Measurements from ENCODE around the gene DEFB128.
"Not testable (repeated sequence)": the region's sequence is repeated elsewhere in the genome, so short reads cannot be mapped to it uniquely, and the experiment has no call there.

DEFB128 gene

DNA sequence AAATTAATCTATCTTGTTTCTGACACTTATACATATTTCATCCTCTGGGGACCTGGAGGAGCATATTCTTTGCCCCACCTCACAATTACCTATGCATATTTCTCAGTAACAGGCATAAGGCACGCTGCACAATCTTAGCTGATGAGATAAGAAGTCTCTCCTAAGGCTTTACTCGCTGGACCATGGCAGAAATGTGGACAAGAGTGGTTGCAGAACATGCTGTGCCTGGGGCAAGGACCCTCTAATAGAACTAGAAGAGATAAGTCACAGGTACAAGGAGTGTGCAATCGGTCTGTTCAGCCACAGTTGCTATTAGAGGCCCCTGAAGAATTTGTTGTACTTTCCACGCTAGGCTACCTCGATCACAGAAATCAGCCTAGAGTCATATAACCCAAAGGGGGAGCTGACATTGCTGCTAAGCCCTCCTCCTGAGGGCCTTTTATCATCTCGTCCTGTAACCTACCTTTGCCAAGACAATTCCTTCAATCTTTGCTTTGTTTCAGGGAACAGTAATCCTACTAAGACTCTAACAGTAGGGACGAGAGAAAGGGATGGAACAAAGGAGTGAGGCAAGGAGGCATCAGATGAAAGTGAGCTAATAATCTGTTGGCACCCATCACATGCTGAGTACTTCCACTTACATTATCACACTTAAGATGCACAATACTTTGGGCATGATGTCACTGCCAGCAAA is 21.4 kb upstream of the DEFB128 start:
- Histone ChIP-seq H2AFZ (ENCODE audit: low read length) (no peak overlapping the region), H3K9me3 (replicated peaks in 1 of 2; ENCODE audit: control insufficient read depth in 2 of 2, insufficient read depth in 1 of 2, low read depth in 1 of 2, low read length in 2 of 2) (no peaks in the 10 kb centered on the region), H3K36me3 (replicated peaks in 1 of 2; ENCODE audit: control insufficient read depth in 2 of 2, insufficient read depth in 2 of 2, low read length in 2 of 2) (no peaks in the 10 kb centered on the region), H3K4me1 (ENCODE audit: control insufficient read depth in 2 of 2, insufficient read depth in 1 of 2, low read depth in 1 of 2, low read length in 2 of 2) (no peaks in the 10 kb centered on the region), H3K4me3 (ENCODE audit: low read length in 2 of 2) (no peak overlapping the region), H2BK5ac (ENCODE audit: low read length) (no peak overlapping the region), H2BK12ac (ENCODE audit: low read length) (no peak overlapping the region), H3K79me1 (ENCODE audit: low read depth, low read length) (no peaks in the 10 kb centered on the region), H3K23ac (ENCODE audit: low read depth, low read length, poor library complexity) (no peak overlapping the region), H2BK120ac (ENCODE audit: low read depth, low read length) (no peak overlapping the region), H3K4ac (ENCODE audit: low read length) (no peak overlapping the region), H4K8ac (ENCODE audit: low read depth, low read length) (no peak overlapping the region), H3K14ac (ENCODE audit: low read length) (no peak overlapping the region), H2BK15ac (ENCODE audit: low read length) (no peak overlapping the region), H2AK5ac (ENCODE audit: low read depth, low read length) (no peak overlapping the region), H3K4me2 (ENCODE audit: insufficient read depth, low read length, poor library complexity, severe bottlenecking) (no peak overlapping the region), H3K18ac (ENCODE audit: low read length) (no peak overlapping the region), H3K27ac (replicated peaks; ENCODE audit: low read length) (no peak overlapping the region), H4K91ac (ENCODE audit: low read depth, low read length, poor library complexity) (no peak overlapping the region), H3K9ac (ENCODE audit: low read depth, low read length, poor library complexity) (no peak overlapping the region), H3K27me3 (ENCODE audit: control insufficient read depth in 3 of 3, insufficient read depth in 3 of 3, low read depth in 1 of 3, low read length in 3 of 3) (peaks cover 0 to 32% (median 0%) of the 10 kb centered on the region in 3 experiments)
- WGBS, 2 donors (ENCODE audit: extremely low coverage in 2 of 2, insufficient read length in 2 of 2, insufficient replicate concordance in 1 of 2) = no CpG with 5 or more reads among the region's 7 CpGs
- DNase-seq (ENCODE audit: low spot score) = no peak

DNA sequence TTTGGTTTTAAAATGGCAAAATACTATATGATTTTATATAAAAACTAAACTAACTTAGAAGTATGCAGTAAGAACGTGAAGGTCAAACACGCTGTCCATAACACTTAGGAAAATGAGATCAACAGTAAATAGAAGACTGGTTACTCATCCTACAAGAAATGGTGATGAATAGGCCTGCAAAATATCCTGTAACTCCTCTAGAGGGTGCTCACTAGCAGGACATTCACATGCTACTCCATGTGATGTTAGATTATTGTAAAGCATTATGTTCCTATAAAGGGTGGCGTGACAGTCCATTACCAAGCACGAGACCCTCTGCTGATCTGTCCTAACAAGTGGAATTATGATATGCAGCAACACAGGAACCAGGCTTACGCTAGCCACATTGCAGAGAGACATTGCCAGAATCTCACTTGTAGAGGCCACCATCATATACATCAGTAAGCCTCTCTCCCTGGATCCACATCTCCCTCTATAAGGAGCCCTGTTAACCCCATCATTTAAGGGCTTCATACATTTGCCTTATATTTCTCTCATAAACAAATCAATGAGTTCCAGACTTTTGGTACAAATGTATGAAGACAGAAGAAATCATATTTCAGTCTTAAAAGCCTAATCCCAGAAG is 19.5 kb upstream of the DEFB128 start:
- Histone ChIP-seq H3K4ac (ENCODE audit: low read length) (no peak overlapping the region), H3K27ac (replicated peaks; ENCODE audit: low read length) (no peak overlapping the region), H3K18ac (ENCODE audit: low read length) (no peak overlapping the region), H4K8ac (ENCODE audit: low read depth, low read length) (no peak overlapping the region), H3K27me3 (ENCODE audit: control insufficient read depth in 3 of 3, insufficient read depth in 3 of 3, low read depth in 1 of 3, low read length in 3 of 3) (peaks cover 0 to 38% (median 0%) of the 10 kb centered on the region in 3 experiments), H3K23ac (ENCODE audit: low read depth, low read length, poor library complexity) (no peak overlapping the region), H3K9me3 (replicated peaks in 1 of 2; ENCODE audit: control insufficient read depth in 2 of 2, insufficient read depth in 1 of 2, low read depth in 1 of 2, low read length in 2 of 2) (no peaks in the 10 kb centered on the region), H2AK5ac (ENCODE audit: low read depth, low read length) (no peak overlapping the region), H3K4me1 (ENCODE audit: control insufficient read depth in 2 of 2, insufficient read depth in 1 of 2, low read depth in 1 of 2, low read length in 2 of 2) (no peaks in the 10 kb centered on the region), H2BK15ac (ENCODE audit: low read length) (no peak overlapping the region), H3K36me3 (replicated peaks in 1 of 2; ENCODE audit: control insufficient read depth in 2 of 2, insufficient read depth in 2 of 2, low read length in 2 of 2) (no peaks in the 10 kb centered on the region), H2BK120ac (ENCODE audit: low read depth, low read length) (no peak overlapping the region), H3K4me2 (ENCODE audit: insufficient read depth, low read length, poor library complexity, severe bottlenecking) (no peak overlapping the region), H3K79me1 (ENCODE audit: low read depth, low read length) (no peaks in the 10 kb centered on the region), H3K4me3 (ENCODE audit: low read length in 2 of 2) (no peak overlapping the region), H2BK12ac (ENCODE audit: low read length) (no peak overlapping the region), H2AFZ (ENCODE audit: low read length) (no peak overlapping the region), H3K14ac (ENCODE audit: low read length) (no peak overlapping the region), H3K9ac (ENCODE audit: low read depth, low read length, poor library complexity) (no peak overlapping the region), H2BK5ac (ENCODE audit: low read length) (no peak overlapping the region), H4K91ac (ENCODE audit: low read depth, low read length, poor library complexity) (no peak overlapping the region)
- no CpG with 5 or more reads among the region's 5 CpGs for WGBS, 2 donors (ENCODE audit: extremely low coverage in 2 of 2, insufficient read length in 2 of 2, insufficient replicate concordance in 1 of 2)
- no peak for DNase-seq (ENCODE audit: low spot score)

- DNase-seq (ENCODE audit: low spot score); H2AK5ac ChIP-seq (ENCODE audit: low read depth, low read length); H3K14ac ChIP-seq (ENCODE audit: low read length); H3K23ac ChIP-seq (ENCODE audit: low read depth, low read length, poor library complexity); H2BK15ac ChIP-seq (ENCODE audit: low read length); H3K4me2 ChIP-seq (ENCODE audit: insufficient read depth, low read length, poor library complexity, severe bottlenecking); H4K91ac ChIP-seq (ENCODE audit: low read depth, low read length, poor library complexity); H3K4me1 ChIP-seq (ENCODE audit: control insufficient read depth in 2 of 2, insufficient read depth in 1 of 2, low read depth in 1 of 2, low read length in 2 of 2); H3K79me1 ChIP-seq (ENCODE audit: low read depth, low read length); H2BK12ac ChIP-seq (ENCODE audit: low read length); H3K27ac ChIP-seq (replicated peaks; ENCODE audit: low read length); H3K18ac ChIP-seq (ENCODE audit: low read length); H2BK120ac ChIP-seq (ENCODE audit: low read depth, low read length); H3K36me3 ChIP-seq (replicated peaks in 1 of 2; ENCODE audit: control insufficient read depth in 2 of 2, insufficient read depth in 2 of 2, low read length in 2 of 2); H3K4me3 ChIP-seq (ENCODE audit: low read length in 2 of 2); H2BK5ac ChIP-seq (ENCODE audit: low read length); H3K9me3 ChIP-seq (replicated peaks in 1 of 2; ENCODE audit: control insufficient read depth in 2 of 2, insufficient read depth in 1 of 2, low read depth in 1 of 2, low read length in 2 of 2); H2AFZ ChIP-seq (ENCODE audit: low read length); H3K4ac ChIP-seq (ENCODE audit: low read length); H3K9ac ChIP-seq (ENCODE audit: low read depth, low read length, poor library complexity); H4K8ac ChIP-seq (ENCODE audit: low read depth, low read length): not testable (repeated sequence)
- H3K27me3 ChIP-seq (ENCODE audit: control insufficient read depth in 3 of 3, insufficient read depth in 3 of 3, low read depth in 1 of 3, low read length in 3 of 3) = peaks cover 0 to 21% (median 0%) of the 10 kb centered on the region in 3 experiments
- no CpG with 5 or more reads among the region's 4 CpGs for WGBS, 2 donors (ENCODE audit: extremely low coverage in 2 of 2, insufficient read length in 2 of 2, insufficient replicate concordance in 1 of 2)
Observed at GRCh38 chr20:203630-204029, 14.1 kb upstream of the DEFB128 start.

DNA sequence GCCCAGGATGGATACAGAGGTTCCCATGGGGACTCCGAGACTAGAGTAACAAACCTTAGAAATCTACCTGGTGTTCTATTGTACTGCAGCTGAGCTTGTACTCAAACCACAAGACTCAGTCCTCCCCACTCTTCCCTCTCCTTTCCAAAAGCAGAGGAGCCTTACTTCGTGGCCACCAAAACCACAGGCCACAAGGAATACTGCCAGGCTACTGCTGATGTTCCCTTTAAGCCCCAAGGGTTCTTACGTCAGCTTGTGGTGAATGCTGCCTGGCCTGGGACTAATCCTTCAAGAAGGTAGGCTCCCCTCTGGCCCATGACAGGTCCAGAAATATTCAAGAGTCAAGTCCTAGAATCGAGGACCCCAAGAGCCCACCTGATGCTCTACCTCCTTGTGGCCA is 10.5 kb upstream of the DEFB128 start:
- H2BK12ac ChIP-seq (ENCODE audit: low read length) = no peak overlapping the region
- H3K23ac ChIP-seq (ENCODE audit: low read depth, low read length, poor library complexity) = no peak overlapping the region
- no peak overlapping the region for H3K9ac ChIP-seq (ENCODE audit: low read depth, low read length, poor library complexity)
- no CpG with 5 or more reads among the region's 4 CpGs for WGBS, 2 donors (ENCODE audit: extremely low coverage in 2 of 2, insufficient read length in 2 of 2, insufficient replicate concordance in 1 of 2)
- H3K79me1 ChIP-seq (ENCODE audit: low read depth, low read length) = no peaks in the 10 kb centered on the region
- no peak overlapping the region for H2BK120ac ChIP-seq (ENCODE audit: low read depth, low read length)
- peaks cover 0 to 13% (median 0%) of the 10 kb centered on the region in 3 experiments for H3K27me3 ChIP-seq (ENCODE audit: control insufficient read depth in 3 of 3, insufficient read depth in 3 of 3, low read depth in 1 of 3, low read length in 3 of 3)
- H2BK5ac ChIP-seq (ENCODE audit: low read length) = no peak overlapping the region
- H3K9me3 ChIP-seq (replicated peaks in 1 of 2; ENCODE audit: control insufficient read depth in 2 of 2, insufficient read depth in 1 of 2, low read depth in 1 of 2, low read length in 2 of 2) = peaks cover 0 to 9% of the 10 kb centered on the region in 2 donors
- no peak overlapping the region for H3K4me2 ChIP-seq (ENCODE audit: insufficient read depth, low read length, poor library complexity, severe bottlenecking)
- H3K4me1 ChIP-seq (ENCODE audit: control insufficient read depth in 2 of 2, insufficient read depth in 1 of 2, low read depth in 1 of 2, low read length in 2 of 2) = no peaks in the 10 kb centered on the region
- no peak overlapping the region for H3K4ac ChIP-seq (ENCODE audit: low read length)
- H2AK5ac ChIP-seq (ENCODE audit: low read depth, low read length) = no peak overlapping the region
- no peak overlapping the region for H3K4me3 ChIP-seq (ENCODE audit: low read length in 2 of 2)
- no peak overlapping the region for H4K8ac ChIP-seq (ENCODE audit: low read depth, low read length)
- no peak for DNase-seq (ENCODE audit: low spot score)
- H4K91ac ChIP-seq (ENCODE audit: low read depth, low read length, poor library complexity) = no peak overlapping the region
- no peak overlapping the region for H3K27ac ChIP-seq (replicated peaks; ENCODE audit: low read length)
- no peaks in the 10 kb centered on the region for H3K36me3 ChIP-seq (replicated peaks in 1 of 2; ENCODE audit: control insufficient read depth in 2 of 2, insufficient read depth in 2 of 2, low read length in 2 of 2)
- no peak overlapping the region for H2AFZ ChIP-seq (ENCODE audit: low read length)
- H3K18ac ChIP-seq (ENCODE audit: low read length) = no peak overlapping the region
- H2BK15ac ChIP-seq (ENCODE audit: low read length) = no peak overlapping the region
- no peak overlapping the region for H3K14ac ChIP-seq (ENCODE audit: low read length)
